ENCODE data around the gene ANKS1B.

Gene ANKS1B

DNA sequence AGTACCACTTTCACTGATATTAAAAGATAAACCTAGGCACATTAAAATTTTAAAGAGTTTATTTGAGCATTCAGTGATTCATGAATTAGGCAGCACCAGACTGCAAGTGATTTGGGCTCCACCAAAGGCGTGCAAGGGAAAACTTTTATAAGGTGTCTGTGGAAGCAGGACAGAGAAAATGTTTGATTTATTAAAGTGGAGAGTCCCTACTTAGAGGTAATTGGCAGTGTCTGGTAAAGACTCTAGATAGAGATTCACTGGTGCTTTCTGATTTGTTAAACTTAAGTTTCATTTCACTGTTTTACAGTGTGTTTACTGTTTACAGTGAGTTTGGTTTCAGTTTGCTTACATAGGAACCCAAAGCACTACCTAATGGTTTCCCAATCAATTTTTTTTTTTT lies 72.8 kb downstream of the ANKS1B start:
- Histone ChIP-seq H4K20me1 (ENCODE audit: insufficient read depth, low read length, poor library complexity, severe bottlenecking) (no peaks in the 10 kb centered on the region), H2AFZ (ENCODE audit: low read length) (no peak overlapping the region), H3K27me3 (ENCODE audit: insufficient read depth, low read length, poor library complexity, severe bottlenecking) (no peaks in the 10 kb centered on the region)

DNA sequence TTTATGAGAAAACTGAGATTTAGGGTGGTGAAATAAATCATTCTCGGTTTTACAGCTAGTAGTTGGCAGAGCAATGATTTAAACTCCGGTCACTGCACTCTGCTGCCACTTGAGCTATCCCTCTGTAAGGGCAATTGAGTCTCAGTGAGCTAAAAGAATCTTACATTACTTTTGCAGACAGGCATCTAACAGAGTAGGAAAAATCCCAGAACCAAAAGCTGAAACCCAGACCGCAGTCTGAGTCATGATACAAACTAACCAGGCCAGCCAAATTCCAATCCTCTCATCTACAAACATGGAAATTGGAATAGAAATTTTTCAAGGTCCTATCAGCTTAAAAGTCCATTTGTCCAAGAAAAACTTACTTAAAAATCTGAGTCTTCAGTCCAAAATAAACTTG lies 73.7 kb downstream of the ANKS1B start:
- TF ChIP-seq, protein P1, sequence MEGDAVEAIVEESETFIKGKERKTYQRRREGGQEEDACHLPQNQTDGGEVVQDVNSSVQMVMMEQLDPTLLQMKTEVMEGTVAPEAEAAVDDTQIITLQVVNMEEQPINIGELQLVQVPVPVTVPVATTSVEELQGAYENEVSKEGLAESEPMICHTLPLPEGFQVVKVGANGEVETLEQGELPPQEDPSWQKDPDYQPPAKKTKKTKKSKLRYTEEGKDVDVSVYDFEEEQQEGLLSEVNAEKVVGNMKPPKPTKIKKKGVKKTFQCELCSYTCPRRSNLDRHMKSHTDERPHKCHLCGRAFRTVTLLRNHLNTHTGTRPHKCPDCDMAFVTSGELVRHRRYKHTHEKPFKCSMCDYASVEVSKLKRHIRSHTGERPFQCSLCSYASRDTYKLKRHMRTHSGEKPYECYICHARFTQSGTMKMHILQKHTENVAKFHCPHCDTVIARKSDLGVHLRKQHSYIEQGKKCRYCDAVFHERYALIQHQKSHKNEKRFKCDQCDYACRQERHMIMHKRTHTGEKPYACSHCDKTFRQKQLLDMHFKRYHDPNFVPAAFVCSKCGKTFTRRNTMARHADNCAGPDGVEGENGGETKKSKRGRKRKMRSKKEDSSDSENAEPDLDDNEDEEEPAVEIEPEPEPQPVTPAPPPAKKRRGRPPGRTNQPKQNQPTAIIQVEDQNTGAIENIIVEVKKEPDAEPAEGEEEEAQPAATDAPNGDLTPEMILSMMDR (conservative IDR thresholded peaks at IDR 0.05; ENCODE audit: low read length), result no peak
- TF ChIP-seq EZH2phosphoT487 (IDR thresholded peaks at IDR 0.05; ENCODE audit: borderline replicate concordance), result no peak
- H3K4me1 ChIP-seq (ENCODE audit: insufficient read depth, low read length, poor library complexity, severe bottlenecking), result no peaks in the 10 kb centered on the region
- H3K9me3 ChIP-seq (ENCODE audit: insufficient read depth, low read depth, low read length), result no peaks in the 10 kb centered on the region
- H3K9me2 ChIP-seq (replicated peaks; ENCODE audit: low read depth, low read length), result no peaks in the 10 kb centered on the region
- H3F3A ChIP-seq (ENCODE audit: low read depth), result no peaks in the 10 kb centered on the region
- no peak overlapping the region for H3K4me3 ChIP-seq (ENCODE audit: low read length, poor library complexity, severe bottlenecking)
- H2AFZ ChIP-seq (ENCODE audit: low read length), result no peak overlapping the region
- H4K20me1 ChIP-seq (ENCODE audit: insufficient read depth, low read length, poor library complexity, severe bottlenecking), result no peaks in the 10 kb centered on the region
- H3K4me2 ChIP-seq (ENCODE audit: low read depth, low read length, poor library complexity, severe bottlenecking), result no peak overlapping the region
- H3K27me3 ChIP-seq (ENCODE audit: insufficient read depth, low read length, poor library complexity, severe bottlenecking), result no peaks in the 10 kb centered on the region
- no peak overlapping the region for H3K9ac ChIP-seq (ENCODE audit: low read depth, low read length, poor library complexity, severe bottlenecking)
- no peaks in the 10 kb centered on the region for H3K36me3 ChIP-seq (ENCODE audit: insufficient read depth, low read length)
- no peaks in the 10 kb centered on the region for H3K79me2 ChIP-seq (ENCODE audit: insufficient read depth, low read length)

More for the DNA sequence above, 72.8 kb downstream of the ANKS1B start:
- Histone ChIP-seq H3K79me2 (ENCODE audit: insufficient read depth, low read length) (no peaks in the 10 kb centered on the region), H3K4me3 (ENCODE audit: low read length, poor library complexity, severe bottlenecking) (no peak overlapping the region), H3K36me3 (ENCODE audit: insufficient read depth, low read length) (no peaks in the 10 kb centered on the region), H3K4me1 (ENCODE audit: insufficient read depth, low read length, poor library complexity, severe bottlenecking) (no peaks in the 10 kb centered on the region), H3K9me2 (replicated peaks; ENCODE audit: low read depth, low read length) (no peaks in the 10 kb centered on the region), H3K9me3 (ENCODE audit: insufficient read depth, low read depth, low read length) (no peaks in the 10 kb centered on the region), H3F3A (ENCODE audit: low read depth) (no peaks in the 10 kb centered on the region), H3K9ac (ENCODE audit: low read depth, low read length, poor library complexity, severe bottlenecking) (no peak overlapping the region), H3K4me2 (ENCODE audit: low read depth, low read length, poor library complexity, severe bottlenecking) (no peak overlapping the region)
- TF ChIP-seq, protein P1 (conservative IDR thresholded peaks at IDR 0.05; ENCODE audit: low read length), result no peak
- TF ChIP-seq EZH2phosphoT487 (IDR thresholded peaks at IDR 0.05; ENCODE audit: borderline replicate concordance), result no peak

DNA sequence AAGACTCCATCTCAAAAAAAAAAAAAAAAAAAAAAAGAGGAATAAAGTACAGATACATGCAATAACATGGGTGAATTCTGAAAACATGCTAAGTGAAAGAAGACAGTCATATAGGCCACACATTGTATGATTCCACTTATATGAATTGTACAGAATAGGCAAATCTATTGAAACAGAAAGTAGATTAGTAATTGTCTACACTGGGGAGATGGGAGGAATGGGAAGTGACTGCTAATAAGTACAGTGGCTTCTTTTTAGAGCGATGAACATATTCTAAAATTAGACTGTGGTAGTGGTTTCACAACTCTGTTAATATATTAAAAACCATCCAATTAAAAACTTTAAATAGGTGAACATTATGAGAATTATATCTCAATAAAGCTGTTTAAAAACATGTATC lies 74.4 kb downstream of the ANKS1B start:
- H3K9me3 ChIP-seq (ENCODE audit: insufficient read depth, low read depth, low read length), result no peaks in the 10 kb centered on the region
- TF ChIP-seq EZH2phosphoT487 (IDR thresholded peaks at IDR 0.05; ENCODE audit: borderline replicate concordance), result no peak
- H2AFZ ChIP-seq (ENCODE audit: low read length), result no peak overlapping the region
- no peaks in the 10 kb centered on the region for H4K20me1 ChIP-seq (ENCODE audit: insufficient read depth, low read length, poor library complexity, severe bottlenecking)
- H3K9ac ChIP-seq (ENCODE audit: low read depth, low read length, poor library complexity, severe bottlenecking), result no peak overlapping the region
- H3K9me2 ChIP-seq (replicated peaks; ENCODE audit: low read depth, low read length), result no peaks in the 10 kb centered on the region
- H3K4me3 ChIP-seq (ENCODE audit: low read length, poor library complexity, severe bottlenecking), result no peak overlapping the region
- no peak overlapping the region for H3K4me2 ChIP-seq (ENCODE audit: low read depth, low read length, poor library complexity, severe bottlenecking)
- no peaks in the 10 kb centered on the region for H3K4me1 ChIP-seq (ENCODE audit: insufficient read depth, low read length, poor library complexity, severe bottlenecking)
- H3K79me2 ChIP-seq (ENCODE audit: insufficient read depth, low read length), result no peaks in the 10 kb centered on the region
- H3F3A ChIP-seq (ENCODE audit: low read depth), result no peaks in the 10 kb centered on the region
- H3K36me3 ChIP-seq (ENCODE audit: insufficient read depth, low read length), result no peaks in the 10 kb centered on the region
- no peaks in the 10 kb centered on the region for H3K27me3 ChIP-seq (ENCODE audit: insufficient read depth, low read length, poor library complexity, severe bottlenecking)

DNA sequence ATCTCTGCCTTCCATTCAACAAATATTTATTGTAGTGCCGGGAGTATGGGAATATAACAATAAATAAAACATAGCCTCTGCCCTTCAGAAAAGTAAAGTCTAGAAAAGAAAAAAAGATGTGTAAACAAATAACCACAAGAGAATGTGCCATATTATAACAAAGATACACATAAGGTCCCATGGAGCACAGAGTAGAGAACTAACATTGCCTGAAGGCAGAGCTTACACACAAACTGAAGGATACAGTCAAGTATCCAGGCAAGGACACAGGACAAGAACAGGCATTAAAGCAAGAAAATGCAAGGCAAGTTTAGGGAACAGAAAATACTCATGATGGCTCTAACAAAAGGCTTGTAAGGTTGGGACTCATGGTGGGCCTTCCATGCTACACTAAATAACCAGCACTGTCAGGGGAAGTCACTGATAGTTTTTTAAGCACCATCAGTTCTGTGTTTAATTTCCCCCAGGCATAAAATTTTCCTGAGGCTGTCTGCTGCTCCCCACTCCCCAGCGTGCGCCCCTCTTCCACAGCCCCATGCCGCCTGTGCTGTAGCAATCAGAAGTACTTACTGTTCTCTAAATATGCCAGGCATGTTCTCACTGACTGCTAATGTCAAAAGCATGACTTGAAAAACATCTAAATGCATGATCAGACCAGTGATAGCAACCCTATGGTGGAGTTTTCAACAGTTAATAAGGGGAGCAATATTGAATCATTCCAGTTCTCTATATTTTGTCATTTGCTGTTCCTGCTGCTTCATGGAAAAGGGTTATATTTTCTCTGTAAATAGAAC lies 77.8 kb downstream of the ANKS1B start:
- Histone ChIP-seq H3K9ac (ENCODE audit: low read depth, low read length, poor library complexity, severe bottlenecking) (no peak overlapping the region), H3K79me2 (ENCODE audit: insufficient read depth, low read length) (no peaks in the 10 kb centered on the region), H3K4me1 (ENCODE audit: insufficient read depth, low read length, poor library complexity, severe bottlenecking) (no peaks in the 10 kb centered on the region), H4K20me1 (ENCODE audit: insufficient read depth, low read length, poor library complexity, severe bottlenecking) (no peaks in the 10 kb centered on the region), H3F3A (ENCODE audit: low read depth) (no peaks in the 10 kb centered on the region), H3K27me3 (ENCODE audit: insufficient read depth, low read length, poor library complexity, severe bottlenecking) (no peaks in the 10 kb centered on the region), H3K36me3 (ENCODE audit: insufficient read depth, low read length) (no peaks in the 10 kb centered on the region), H3K9me3 (ENCODE audit: insufficient read depth, low read depth, low read length) (no peaks in the 10 kb centered on the region), H3K4me3 (ENCODE audit: low read length, poor library complexity, severe bottlenecking) (no peak overlapping the region), H3K4me2 (ENCODE audit: low read depth, low read length, poor library complexity, severe bottlenecking) (no peak overlapping the region), H2AFZ (ENCODE audit: low read length) (no peak overlapping the region), H3K9me2 (replicated peaks; ENCODE audit: low read depth, low read length) (no peaks in the 10 kb centered on the region)
- TF ChIP-seq EZH2phosphoT487 (IDR thresholded peaks at IDR 0.05; ENCODE audit: borderline replicate concordance), result no peak
- TF ChIP-seq, protein P1 (conservative IDR thresholded peaks at IDR 0.05; ENCODE audit: low read length), result no peak
